Naive B cell (primary cell): Measurements from ENCODE around the gene GRIP1. TPM values are rescaled to one million over a fixed set of nuclear protein-coding genes. Genes with fewer than 3 reads are reported as not detected.
A peak's percentile ranks its signal among the peaks of the same experiment; 100 is the strongest.

ENCODE experiments used
- ATAC-seq, 2 donors: fragments of 150-1000 bp; cut with Tn5 transposase; 2 replicates each; pipeline ENCODE4 v1.10.0; 2021; ENCODE audit warnings: low read depth in 2 of 2, mild to moderate bottlenecking in 2 of 2, moderate library complexity in 2 of 2
- DNase-seq: peaks from one replicate; pipeline ENCODE4 v3.0.0; 2022
- H3K27ac Mint-ChIP-seq, 6 donors: one replicate each; pipeline ENCODE4 v1.8.0; 2020 to 2022; ENCODE audit warnings: mild to moderate bottlenecking in 6 of 6, mixed read lengths in 6 of 6, moderate library complexity in 5 of 6, inconsistent platforms in 2 of 6
- H3K27me3 Mint-ChIP-seq, 3 donors: one replicate each; pipeline ENCODE4 v1.8.0; 2021 to 2022; ENCODE audit warnings: mixed read lengths in 3 of 3, mild to moderate bottlenecking in 1 of 3
- H3K36me3 Mint-ChIP-seq, 2 donors: one replicate each; pipeline ENCODE4 v1.8.0; 2020 to 2022; ENCODE audit warnings: mixed read lengths in 2 of 2, inconsistent platforms in 1 of 2, mild to moderate bottlenecking in 1 of 2
- H3K4me1 Mint-ChIP-seq, 3 donors: one replicate each; pipeline ENCODE4 v1.8.0; 2020 to 2022; ENCODE audit warnings: mixed read lengths in 3 of 3, inconsistent platforms in 1 of 3, mild to moderate bottlenecking in 1 of 3, moderate library complexity in 1 of 3
- H3K4me3 Mint-ChIP-seq, 8 donors: one replicate each; pipeline ENCODE4 v1.8.0; 2020 to 2022; ENCODE audit warnings: mild to moderate bottlenecking in 8 of 8, mixed read lengths in 8 of 8, moderate library complexity in 8 of 8, inconsistent platforms in 2 of 8
- H3K9me3 Mint-ChIP-seq, 7 donors: one replicate each; pipeline ENCODE4 v1.8.0; 2020 to 2022; ENCODE audit warnings: mixed read lengths in 7 of 7, mild to moderate bottlenecking in 5 of 7, inconsistent platforms in 2 of 7, moderate library complexity in 1 of 7
- polyA plus RNA-seq, 6 donors: library from polyadenylated mRNA; unstranded; fragments of 300-500 nt; fragmentation: Illumina TruSeq; gene quantifications; one replicate each; pipeline ENCODE4 v1.2.3, GENCODE V29; 2021; ENCODE audit warnings: low read depth in 6 of 6

GRIP1 gene
- polyA plus RNA-seq, 6 donors from 2014 or later = 0.25 to 0.45 (median 0.44) TPM; not detected in 2

DNA sequence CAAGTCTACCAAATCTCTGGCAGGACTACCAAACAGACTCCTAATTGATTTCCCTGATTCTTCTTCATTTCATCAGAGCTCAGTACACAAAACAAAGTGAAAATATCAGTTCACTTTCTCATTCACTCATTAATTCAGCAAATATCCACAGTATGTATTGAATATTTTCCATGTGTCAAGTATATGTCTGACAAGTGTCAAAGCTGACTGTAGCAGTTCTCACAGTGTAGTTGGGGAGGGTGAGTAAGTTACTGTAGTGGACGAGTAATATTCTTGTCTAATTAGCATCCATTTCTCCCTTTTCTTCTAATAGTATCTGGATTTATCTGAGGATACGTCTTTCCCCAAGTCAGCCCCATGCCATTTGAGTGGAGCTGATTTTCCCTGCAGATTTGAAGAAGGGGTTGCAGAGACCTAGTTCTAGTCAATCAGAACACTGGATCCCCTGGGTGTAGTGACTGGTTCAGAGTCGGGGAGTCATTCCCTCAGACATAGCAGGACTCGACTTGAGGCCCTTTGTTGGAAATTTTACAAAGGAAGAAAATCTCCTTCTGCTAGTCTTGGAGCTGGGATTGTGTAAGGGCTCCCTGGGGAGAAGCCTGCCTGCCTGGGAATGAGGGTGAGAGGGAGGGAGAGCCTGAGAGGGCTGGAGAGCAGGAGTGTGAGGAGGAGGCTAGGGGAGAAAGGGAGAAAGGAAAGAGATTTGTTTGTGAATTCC, 51.4 kb downstream of the GRIP1 start:
- no peak for ATAC-seq
- peaks cover 27 to 50% (median 42%) of the 10 kb centered on the region in 3 donors for H3K4me1 Mint-ChIP-seq

DNA sequence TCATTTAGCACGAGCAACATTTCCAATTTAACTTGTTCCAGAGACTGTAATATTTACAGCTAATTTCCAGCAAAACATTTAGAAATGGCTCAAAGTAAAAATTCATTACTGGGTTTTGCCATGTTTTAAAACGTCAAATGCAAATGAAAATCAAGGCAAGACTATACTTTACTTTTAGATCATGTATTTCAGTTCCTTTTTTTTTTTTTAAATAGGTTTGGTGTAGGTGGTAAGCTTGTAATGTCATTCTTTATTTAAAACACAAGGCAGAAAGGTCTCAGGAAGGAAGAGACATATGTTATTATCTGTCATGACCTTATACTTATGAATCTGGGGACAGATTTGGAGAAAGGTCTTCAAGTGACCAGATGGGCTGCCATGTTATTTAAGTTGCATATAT, 54.1 kb downstream of the GRIP1 start:
- Mint-ChIP-seq H3K27ac (peak overlapping the region in 1 of 6 donors; percentile 2), H3K27me3 (no peaks in the 10 kb centered on the region), H3K4me3 (peak overlapping the region in 7 of 8 donors; percentile 4 to 60 (median 24)), H3K36me3 (no peaks in the 10 kb centered on the region), H3K4me1 (peaks cover 41 to 62% (median 62%) of the 10 kb centered on the region in 3 donors), H3K9me3 (peaks cover 0 to 3% (median 0%) of the 10 kb centered on the region in 7 donors)
- DNase-seq = no peak
- peak; percentile 56 to 72 for ATAC-seq

More for the DNA sequence above, 51.4 kb downstream of the GRIP1 start:
- Mint-ChIP-seq H3K36me3 (no peaks in the 10 kb centered on the region), H3K4me3 (peak overlapping the region in 3 of 8 donors; percentile 35 to 74 (median 65)), H3K27me3 (no peaks in the 10 kb centered on the region), H3K9me3 (peaks cover 0 to 3% (median 0%) of the 10 kb centered on the region in 7 donors), H3K27ac (peak overlapping the region in 4 of 6 donors; percentile 29 to 90 (median 78))
- DNase-seq = no peak

DNA sequence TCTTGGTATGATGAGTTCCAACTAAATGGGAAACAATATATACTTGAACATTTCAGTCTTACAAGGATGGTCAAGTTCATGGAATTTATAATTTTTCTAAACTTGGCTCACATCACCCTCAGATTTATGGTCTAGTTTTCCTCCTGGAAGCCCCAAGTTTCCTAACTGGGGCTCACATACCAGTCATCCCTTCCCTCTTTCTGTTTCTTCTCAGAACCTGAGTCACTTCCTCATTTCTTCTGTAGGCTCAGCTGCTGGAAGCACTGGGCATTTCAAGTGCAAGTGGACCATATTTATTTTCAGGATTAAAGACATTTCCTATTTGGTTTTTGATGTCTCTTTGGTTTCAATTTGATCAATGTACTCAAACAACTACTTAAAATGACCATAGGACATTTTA, 55.4 kb downstream of the GRIP1 start:
- no peaks in the 10 kb centered on the region for H3K27me3 Mint-ChIP-seq
- DNase-seq = no peak
- ATAC-seq = no peak
- peaks cover 48 to 67% (median 66%) of the 10 kb centered on the region in 3 donors for H3K4me1 Mint-ChIP-seq
- H3K27ac Mint-ChIP-seq = peak overlapping the region in 1 of 6 donors; percentile 53
- no peak overlapping the region for H3K4me3 Mint-ChIP-seq
- H3K9me3 Mint-ChIP-seq = peaks cover 0 to 3% (median 0%) of the 10 kb centered on the region in 7 donors
- no peaks in the 10 kb centered on the region for H3K36me3 Mint-ChIP-seq

DNA sequence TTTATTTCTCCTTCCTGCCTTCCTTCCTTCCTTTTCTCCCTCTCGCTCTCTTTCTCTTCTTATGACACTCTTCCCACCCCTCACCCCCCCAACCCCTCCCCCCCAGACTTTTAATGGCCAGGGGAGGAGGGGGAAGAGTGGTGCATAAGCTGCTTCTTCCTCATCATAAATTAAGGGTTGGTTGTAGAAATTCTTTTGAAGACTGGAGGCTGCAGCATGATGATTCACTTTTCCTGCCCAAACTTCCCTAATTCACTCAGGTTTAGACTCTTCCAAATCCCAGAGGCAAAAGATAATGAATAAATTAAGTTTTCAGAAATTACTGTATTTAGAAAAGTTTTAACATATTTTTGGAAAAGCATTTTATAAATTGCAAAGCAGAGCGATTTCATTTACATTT, 58.2 kb downstream of the GRIP1 start:
- Mint-ChIP-seq H3K27me3 (no peaks in the 10 kb centered on the region), H3K36me3 (no peaks in the 10 kb centered on the region), H3K27ac (peak overlapping the region in 1 of 6 donors; percentile 0), H3K9me3 (peaks cover 0 to 3% (median 0%) of the 10 kb centered on the region in 7 donors), H3K4me1 (peaks cover 35 to 52% (median 51%) of the 10 kb centered on the region in 3 donors), H3K4me3 (no peak overlapping the region)
- ATAC-seq (no peak), DNase-seq (no peak)

DNA sequence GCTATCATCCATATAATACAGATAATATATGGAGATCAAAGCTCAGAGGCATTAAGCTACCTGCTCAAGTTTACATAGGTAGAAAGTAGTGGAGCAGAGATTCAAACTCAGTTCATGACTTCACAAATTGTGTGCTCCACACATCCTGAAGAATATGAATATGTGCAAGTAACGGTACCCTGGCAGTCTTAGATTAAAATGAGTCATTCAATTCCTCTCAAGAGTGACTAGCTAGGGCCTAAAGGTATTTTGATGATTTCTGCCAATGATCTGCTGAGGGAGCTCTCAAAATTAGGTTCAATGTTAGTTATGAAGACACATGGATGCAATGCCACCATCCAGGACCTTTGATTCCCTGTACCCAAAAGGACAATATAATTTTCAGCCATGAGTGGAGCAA, 58.9 kb downstream of the GRIP1 start:
- H3K4me1 Mint-ChIP-seq = peaks cover 32 to 48% (median 44%) of the 10 kb centered on the region in 3 donors
- DNase-seq (no peak), ATAC-seq (no peak)
- H3K36me3 Mint-ChIP-seq = no peaks in the 10 kb centered on the region
- H3K27ac Mint-ChIP-seq = no peak overlapping the region
- H3K27me3 Mint-ChIP-seq = no peaks in the 10 kb centered on the region
- H3K4me3 Mint-ChIP-seq = no peak overlapping the region
- peaks cover 0 to 3% (median 0%) of the 10 kb centered on the region in 7 donors for H3K9me3 Mint-ChIP-seq

DNA sequence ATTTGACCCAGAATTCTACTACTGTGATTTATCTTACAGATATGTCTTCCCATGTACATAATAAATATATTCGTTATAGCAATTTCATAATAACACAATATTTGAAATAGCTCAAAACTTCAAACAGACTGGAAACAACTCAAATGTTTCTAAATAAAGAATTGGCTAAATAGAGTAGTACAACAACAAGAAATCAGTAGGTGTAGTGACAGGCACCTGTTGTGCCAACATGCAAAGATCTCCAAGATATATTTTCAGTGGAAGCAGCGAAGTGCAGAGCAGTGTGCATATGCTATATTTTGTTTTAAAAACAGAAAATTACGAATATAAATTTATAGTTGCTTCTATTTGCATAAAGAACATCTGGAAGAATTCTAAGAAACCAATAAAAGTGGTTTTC, 60.9 kb downstream of the GRIP1 start:
- Mint-ChIP-seq H3K36me3 (no peaks in the 10 kb centered on the region), H3K27ac (no peak overlapping the region), H3K4me3 (no peak overlapping the region), H3K4me1 (peaks cover 27 to 38% (median 31%) of the 10 kb centered on the region in 3 donors), H3K9me3 (peaks cover 0 to 3% (median 0%) of the 10 kb centered on the region in 7 donors), H3K27me3 (peaks cover 0 to 3% (median 0%) of the 10 kb centered on the region in 3 donors)
- DNase-seq (no peak), ATAC-seq (no peak)

DNA sequence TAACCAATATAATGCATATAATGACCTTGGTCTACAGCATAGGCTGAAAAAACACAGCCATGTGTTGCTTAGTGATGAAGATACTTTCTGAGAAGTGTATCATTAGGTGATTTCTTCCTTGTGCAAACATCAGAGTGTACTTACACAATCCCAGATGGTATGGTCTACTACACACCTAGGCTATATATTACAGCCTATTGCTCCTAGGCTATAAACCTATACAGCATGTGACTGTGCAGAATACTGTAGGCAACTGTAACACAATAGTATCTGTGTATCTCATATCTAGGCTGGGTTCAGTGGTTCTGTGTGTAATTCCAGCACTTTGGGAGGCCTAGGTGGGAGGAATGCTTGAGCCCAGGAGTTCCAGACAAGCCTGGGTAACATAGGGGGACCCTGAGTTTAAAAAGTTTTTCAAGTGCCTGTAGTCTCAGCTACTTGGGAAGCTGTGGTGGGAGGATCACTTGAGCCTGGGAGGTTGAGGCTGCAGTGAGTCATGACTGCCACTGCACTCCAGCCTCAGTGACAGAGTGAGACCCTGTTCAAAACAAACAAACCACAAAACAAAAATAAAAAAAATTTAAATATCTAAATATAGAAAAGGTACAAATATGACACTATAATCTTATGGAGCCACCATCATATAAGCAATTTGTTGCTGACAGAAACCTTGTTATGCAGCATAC, 66.6 kb downstream of the GRIP1 start:
- ATAC-seq (no peak), DNase-seq (no peak)
- H3K4me1 Mint-ChIP-seq = peaks cover 6 to 8% (median 7%) of the 10 kb centered on the region in 3 donors
- H3K36me3 Mint-ChIP-seq = no peaks in the 10 kb centered on the region
- H3K27me3 Mint-ChIP-seq = peaks cover 0 to 3% (median 0%) of the 10 kb centered on the region in 3 donors
- H3K4me3 Mint-ChIP-seq = no peak overlapping the region
- no peaks in the 10 kb centered on the region for H3K9me3 Mint-ChIP-seq
- no peak overlapping the region for H3K27ac Mint-ChIP-seq

DNA sequence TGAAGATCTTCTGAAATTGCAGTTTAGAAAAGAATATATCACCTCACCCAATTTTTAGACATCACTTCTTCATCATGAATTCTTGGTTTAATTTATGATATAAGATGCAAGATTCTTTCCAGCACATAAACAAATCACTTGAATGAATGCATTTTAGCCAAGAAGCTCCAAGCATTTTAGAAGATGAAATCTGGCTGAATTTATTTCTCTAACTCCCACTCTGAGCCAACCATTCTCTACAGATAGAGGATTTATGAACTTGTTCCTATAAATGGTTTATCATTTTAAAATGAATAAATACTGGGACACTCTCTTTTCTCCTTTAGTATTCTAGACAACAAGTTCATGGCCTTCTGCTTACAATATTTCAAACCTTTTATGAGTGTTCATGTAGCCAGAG, 71.7 kb downstream of the GRIP1 start:
- Mint-ChIP-seq H3K36me3 (no peaks in the 10 kb centered on the region), H3K4me1 (no peaks in the 10 kb centered on the region), H3K27ac (no peak overlapping the region), H3K9me3 (no peaks in the 10 kb centered on the region), H3K27me3 (no peaks in the 10 kb centered on the region), H3K4me3 (no peak overlapping the region)
- ATAC-seq (no peak), DNase-seq (no peak)

DNA sequence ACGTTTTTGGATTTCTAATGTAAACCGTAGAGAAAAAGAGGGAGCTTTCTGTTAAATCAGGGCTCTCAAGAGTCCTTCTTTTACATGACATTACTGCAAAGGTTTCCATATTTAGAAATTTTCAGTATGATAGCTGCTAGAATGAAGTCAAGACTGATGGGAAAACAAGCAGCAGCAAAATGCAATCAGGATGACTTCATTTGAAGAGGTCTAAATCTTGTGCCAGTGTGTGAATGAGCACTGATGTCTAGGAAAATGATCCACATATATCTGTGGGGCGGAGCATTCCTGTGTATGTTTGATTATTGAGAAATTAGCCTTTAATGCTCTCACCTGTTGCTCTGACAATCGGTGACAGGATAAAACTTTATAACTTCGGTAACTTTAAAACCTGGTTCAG, 73.6 kb downstream of the GRIP1 start:
- no peaks in the 10 kb centered on the region for H3K36me3 Mint-ChIP-seq
- no peaks in the 10 kb centered on the region for H3K27me3 Mint-ChIP-seq
- no peaks in the 10 kb centered on the region for H3K9me3 Mint-ChIP-seq
- no peak overlapping the region for H3K27ac Mint-ChIP-seq
- peaks cover 0 to 2% (median 0%) of the 10 kb centered on the region in 3 donors for H3K4me1 Mint-ChIP-seq
- DNase-seq (no peak), ATAC-seq (no peak)
- H3K4me3 Mint-ChIP-seq = no peak overlapping the region

DNA sequence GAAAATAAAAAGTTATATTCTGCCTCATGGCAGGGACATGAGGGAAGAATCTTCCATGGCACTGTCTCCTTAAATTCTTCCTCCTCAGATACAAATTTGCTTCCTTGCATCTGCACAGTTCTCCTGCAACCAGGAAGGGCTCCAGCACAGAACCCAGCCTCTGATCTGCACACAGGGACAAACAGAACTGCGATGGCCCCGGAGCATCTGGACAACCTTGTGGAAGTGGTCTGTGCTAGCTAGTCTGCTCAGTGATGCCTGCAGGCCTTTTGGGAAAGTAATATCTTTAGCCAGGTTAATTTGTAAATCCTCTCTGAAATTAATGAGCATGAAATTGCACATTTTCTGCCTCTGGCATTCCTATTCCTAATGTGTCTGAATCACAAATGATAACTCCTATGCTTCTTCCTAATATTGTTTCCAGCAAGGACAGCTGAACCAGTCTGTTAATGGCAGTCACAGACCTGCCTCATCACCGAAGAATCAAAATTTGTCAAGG, 74.8 kb downstream of the GRIP1 start:
- ATAC-seq (no peak), DNase-seq (no peak)
- H3K27me3 Mint-ChIP-seq = no peaks in the 10 kb centered on the region
- no peaks in the 10 kb centered on the region for H3K9me3 Mint-ChIP-seq
- H3K27ac Mint-ChIP-seq = no peak overlapping the region
- H3K4me1 Mint-ChIP-seq = peaks cover 0 to 7% (median 4%) of the 10 kb centered on the region in 3 donors
- H3K4me3 Mint-ChIP-seq = no peak overlapping the region
- H3K36me3 Mint-ChIP-seq = no peaks in the 10 kb centered on the region

DNA sequence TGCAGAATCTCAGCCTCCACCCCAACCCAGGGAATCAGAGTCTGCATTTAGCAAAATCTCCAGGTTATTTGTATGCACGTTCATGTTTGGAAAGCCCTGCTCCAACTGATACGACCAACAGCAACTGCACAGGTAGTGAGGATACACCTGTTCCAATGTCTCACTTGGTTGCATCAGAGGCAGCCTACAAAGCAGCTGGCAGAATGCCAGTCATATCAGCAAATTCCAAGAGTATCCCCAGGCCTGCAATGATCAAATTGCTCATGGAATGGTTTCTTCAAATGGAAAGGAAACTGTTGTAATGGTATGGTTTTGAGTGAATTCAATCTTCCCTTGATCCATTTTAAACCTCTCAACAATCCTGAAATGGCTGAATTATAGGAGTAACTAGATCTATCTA, 75.4 kb downstream of the GRIP1 start:
- no peak overlapping the region for H3K4me3 Mint-ChIP-seq
- ATAC-seq = no peak
- no peaks in the 10 kb centered on the region for H3K9me3 Mint-ChIP-seq
- H3K4me1 Mint-ChIP-seq = peaks cover 0 to 11% (median 6%) of the 10 kb centered on the region in 3 donors
- no peaks in the 10 kb centered on the region for H3K36me3 Mint-ChIP-seq
- H3K27me3 Mint-ChIP-seq = no peaks in the 10 kb centered on the region
- DNase-seq = no peak
- no peak overlapping the region for H3K27ac Mint-ChIP-seq

DNA sequence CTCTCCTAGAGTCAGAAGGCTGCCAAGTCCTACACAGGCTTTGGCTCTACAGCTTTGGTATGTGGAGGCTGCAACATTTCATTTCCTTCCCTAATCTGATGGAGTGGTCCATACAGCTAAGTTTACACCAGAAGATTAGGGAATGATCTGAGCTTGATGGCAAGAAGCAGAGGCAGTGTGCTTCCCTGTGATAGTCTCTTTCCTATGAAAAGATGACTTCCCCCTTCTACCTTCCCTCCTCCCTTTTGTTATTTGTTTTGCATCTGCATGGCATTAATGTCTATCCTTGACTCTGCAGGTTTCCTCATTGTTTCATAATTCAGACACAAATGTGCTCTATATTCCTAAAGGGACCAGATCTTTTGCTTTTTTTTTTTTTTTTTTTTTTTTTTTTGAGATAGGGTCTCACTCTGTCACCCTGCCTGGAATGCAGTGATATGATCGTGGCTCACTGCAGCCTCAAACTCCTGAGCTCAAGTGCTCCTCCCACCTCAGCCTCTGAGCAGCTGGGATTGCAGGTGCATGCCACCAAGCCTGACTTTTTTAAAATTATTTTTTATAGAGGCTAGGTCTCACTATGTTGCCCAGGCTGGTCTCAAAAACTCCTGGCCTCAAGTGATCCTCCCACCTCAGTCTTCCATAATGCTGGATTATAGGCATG, 76.3 kb downstream of the GRIP1 start:
- ATAC-seq (no peak), DNase-seq (no peak)
- Mint-ChIP-seq H3K4me1 (peaks cover 0 to 12% (median 6%) of the 10 kb centered on the region in 3 donors), H3K27ac (no peak overlapping the region), H3K36me3 (no peaks in the 10 kb centered on the region), H3K4me3 (no peak overlapping the region), H3K27me3 (no peaks in the 10 kb centered on the region), H3K9me3 (no peaks in the 10 kb centered on the region)

DNA sequence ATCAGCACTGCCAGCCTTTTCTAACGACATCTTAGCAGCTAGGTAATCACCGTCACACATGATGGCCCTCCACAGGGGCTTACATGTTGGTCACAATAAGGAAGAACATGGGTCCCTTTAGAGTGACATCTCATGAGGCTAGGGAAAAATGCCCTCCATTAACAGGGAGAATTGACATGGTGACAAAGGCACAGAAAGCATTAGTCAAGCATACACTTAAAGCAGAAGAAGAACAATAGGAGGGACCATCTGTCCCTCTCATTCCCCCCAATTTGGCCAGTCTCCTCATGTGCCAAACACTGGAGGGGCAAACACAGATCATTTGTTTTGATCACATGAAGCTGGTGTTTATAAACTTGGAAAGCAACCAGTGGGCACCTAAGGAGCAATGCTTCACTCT, 78.0 kb downstream of the GRIP1 start:
- Mint-ChIP-seq H3K27ac (peak overlapping the region in 1 of 6 donors; percentile 26), H3K27me3 (no peaks in the 10 kb centered on the region), H3K4me1 (peaks cover 6 to 17% (median 6%) of the 10 kb centered on the region in 3 donors), H3K4me3 (no peak overlapping the region), H3K36me3 (no peaks in the 10 kb centered on the region), H3K9me3 (no peaks in the 10 kb centered on the region)
- ATAC-seq (no peak), DNase-seq (no peak)
